ENCODE data around the gene ERRFI1.
A peak's percentile ranks its signal among the peaks of the same experiment; 100 is the strongest.

Gene ERRFI1

GRCh38 chr1:8021676-8022266 lies 4.3 kb downstream of the ERRFI1 start:
- TF ChIP-seq SIN3A (IDR thresholded peaks at IDR 0.05; ENCODE audit: borderline replicate concordance, insufficient read depth, low read length) (peak; percentile 57; the same call in 1 of the 2 replicates), REST (IDR thresholded peaks at IDR 0.05; ENCODE audit: insufficient read depth in 1 of 2, low read depth in 2 of 2, low read length in 2 of 2) (no peak), POLR2AphosphoS5 (IDR thresholded peaks at IDR 0.05; ENCODE audit: low read depth, low read length) (peak; percentile 42; the same call in 1 of the 2 replicates), FOXP2 (optimal IDR thresholded peaks at IDR 0.05; ENCODE audit: borderline replicate concordance, extremely low read depth, extremely low read length, insufficient read depth) (no peak), TAF1 (IDR thresholded peaks at IDR 0.05; ENCODE audit: borderline replicate concordance, insufficient read depth, low read length) (no peak)

GRCh38 chr1:8020032-8020431 lies 6.1 kb downstream of the ERRFI1 start:
- TF ChIP-seq POLR2AphosphoS5 (IDR thresholded peaks at IDR 0.05; ENCODE audit: low read depth, low read length) (peak; percentile 20; the same call in 1 of the 2 replicates), REST (IDR thresholded peaks at IDR 0.05; ENCODE audit: insufficient read depth in 1 of 2, low read depth in 2 of 2, low read length in 2 of 2) (no peak), FOXP2 (optimal IDR thresholded peaks at IDR 0.05; ENCODE audit: borderline replicate concordance, extremely low read depth, extremely low read length, insufficient read depth) (no peak)

- TF ChIP-seq REST (IDR thresholded peaks at IDR 0.05; ENCODE audit: insufficient read depth in 1 of 2, low read depth in 2 of 2, low read length in 2 of 2), result no peak
- no peak for TF ChIP-seq POLR2AphosphoS5 (IDR thresholded peaks at IDR 0.05; ENCODE audit: low read depth, low read length)
- no peak for TF ChIP-seq FOXP2 (optimal IDR thresholded peaks at IDR 0.05; ENCODE audit: borderline replicate concordance, extremely low read depth, extremely low read length, insufficient read depth)
- TF ChIP-seq SIN3A (IDR thresholded peaks at IDR 0.05; ENCODE audit: borderline replicate concordance, insufficient read depth, low read length), result no peak
- TF ChIP-seq TAF1 (IDR thresholded peaks at IDR 0.05; ENCODE audit: borderline replicate concordance, insufficient read depth, low read length), result no peak
These were observed 6.9 kb downstream of the ERRFI1 start for GRCh38 chr1:8019229-8019620.

- TF ChIP-seq REST (IDR thresholded peaks at IDR 0.05; ENCODE audit: insufficient read depth in 1 of 2, low read depth in 2 of 2, low read length in 2 of 2) (no peak), POLR2AphosphoS5 (IDR thresholded peaks at IDR 0.05; ENCODE audit: low read depth, low read length) (peak; percentile 42), SIN3A (IDR thresholded peaks at IDR 0.05; ENCODE audit: borderline replicate concordance, insufficient read depth, low read length) (no peak; the same call in 1 of the 2 replicates)
These were observed 7.4 kb downstream of the ERRFI1 start for GRCh38 chr1:8018492-8019228.

Measured in PFSK-1 (cell line).